Ectodermal cell (in vitro differentiated cells): ENCODE measurements around the gene PPIH.

Experiments
- H3K27ac ChIP-seq: 2 replicates; pipeline ENCODE4 v1.7.0; 2013; ENCODE audit warnings: mild to moderate bottlenecking, low read depth, low read length; ENCODE audit not compliant: insufficient read depth, poor library complexity, severe bottlenecking
- H3K27me3 ChIP-seq: 2 replicates; pipeline ENCODE4 v1.7.0; 2013; ENCODE audit warnings: mild to moderate bottlenecking, low read length; ENCODE audit not compliant: insufficient read depth, control insufficient read depth, poor library complexity, severe bottlenecking
- H3K36me3 ChIP-seq: one replicate; pipeline ENCODE4 v1.7.0; 2013; ENCODE audit warnings: low read length; ENCODE audit not compliant: control insufficient read depth, insufficient read depth
- H3K4me1 ChIP-seq: one replicate; pipeline ENCODE4 v1.7.0; 2013; ENCODE audit warnings: low read length; ENCODE audit not compliant: control insufficient read depth, insufficient read depth
- H3K4me3 ChIP-seq: 2 replicates; pipeline ENCODE4 v1.7.0; 2013; ENCODE audit warnings: low read depth, low read length, control low read depth; ENCODE audit not compliant: insufficient read depth
- H3K9me3 ChIP-seq: 2 replicates; pipeline ENCODE4 v1.7.0; 2013; ENCODE audit warnings: mild to moderate bottlenecking, low read length, moderate library complexity; ENCODE audit not compliant: control insufficient read depth
- WGBS, 2 experiments: methylation state at CpG; one replicate each; pipeline ENCODE4 v1.1.7; 2013; ENCODE audit warnings: missing lambda C conversion rate in 2 of 2; 5-methylcytosine and 5-hydroxymethylcytosine counted together

Gene PPIH

DNA sequence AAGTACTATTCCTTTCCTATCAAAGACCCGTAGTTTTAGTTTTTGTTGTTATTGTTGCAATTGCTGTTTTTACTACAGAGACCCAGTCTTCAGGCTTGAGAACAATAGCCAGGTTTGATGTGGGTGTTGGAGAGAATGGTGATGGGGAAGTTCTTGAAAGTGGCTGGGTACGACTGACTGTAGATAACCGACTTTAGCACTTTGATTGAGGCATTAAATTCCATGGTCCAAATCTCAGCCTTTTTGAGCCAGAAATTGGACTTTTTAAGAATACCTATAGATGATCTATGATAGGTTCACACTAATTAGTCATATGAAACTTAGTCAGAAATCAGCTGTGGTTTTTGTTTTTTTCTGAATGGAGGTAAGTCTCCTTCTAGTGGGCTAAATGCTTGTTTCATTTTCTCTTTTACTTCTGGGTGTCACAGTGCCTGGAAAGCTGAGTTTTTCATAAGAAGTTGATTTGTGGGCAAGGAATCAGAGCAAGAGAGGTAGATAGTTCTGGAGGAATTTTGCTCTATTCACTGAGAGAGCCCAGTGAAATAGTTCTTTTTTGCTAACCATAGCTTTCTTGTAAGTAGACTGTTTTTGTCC, 2.8 kb downstream of the PPIH start:
- no peak overlapping the region for H3K27ac ChIP-seq
- peaks cover 19% of the 10 kb centered on the region for H3K36me3 ChIP-seq
- H3K27me3 ChIP-seq, result peaks cover 10% of the 10 kb centered on the region
- H3K4me3 ChIP-seq, result no peak overlapping the region
- WGBS, 2 experiments, result 64 to 85% methylated on average over 2 to 3 of the region's 3 CpGs
- H3K4me1 ChIP-seq, result peaks cover 6% of the 10 kb centered on the region
- no peaks in the 10 kb centered on the region for H3K9me3 ChIP-seq

DNA sequence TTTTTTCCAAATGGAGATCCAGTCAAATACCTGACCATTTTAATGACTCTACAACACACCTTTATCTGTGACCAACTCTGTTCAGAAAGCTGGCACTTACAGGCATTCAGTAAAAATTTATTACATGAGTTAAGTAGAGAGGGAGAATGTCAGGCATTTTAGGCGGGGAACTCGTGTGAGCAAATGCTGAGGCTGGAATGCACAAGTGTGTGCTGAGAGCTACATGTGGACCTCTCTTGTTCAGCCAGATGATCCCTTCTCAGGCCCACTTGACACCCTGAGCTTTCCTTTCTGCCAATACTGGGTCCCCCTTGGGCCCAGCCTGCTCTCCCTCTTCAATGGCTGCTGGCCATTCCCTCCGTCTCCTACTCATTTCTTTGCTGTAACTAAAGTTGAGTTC, 11.7 kb downstream of the PPIH start:
- H3K27me3 ChIP-seq, result no peaks in the 10 kb centered on the region
- no peaks in the 10 kb centered on the region for H3K4me1 ChIP-seq
- no peak overlapping the region for H3K27ac ChIP-seq
- WGBS, 2 experiments, result 93 to 95% methylated on average over 3 of the region's 3 CpGs
- H3K36me3 ChIP-seq, result peaks cover 27% of the 10 kb centered on the region
- H3K9me3 ChIP-seq, result no peaks in the 10 kb centered on the region
- H3K4me3 ChIP-seq, result no peak overlapping the region

DNA sequence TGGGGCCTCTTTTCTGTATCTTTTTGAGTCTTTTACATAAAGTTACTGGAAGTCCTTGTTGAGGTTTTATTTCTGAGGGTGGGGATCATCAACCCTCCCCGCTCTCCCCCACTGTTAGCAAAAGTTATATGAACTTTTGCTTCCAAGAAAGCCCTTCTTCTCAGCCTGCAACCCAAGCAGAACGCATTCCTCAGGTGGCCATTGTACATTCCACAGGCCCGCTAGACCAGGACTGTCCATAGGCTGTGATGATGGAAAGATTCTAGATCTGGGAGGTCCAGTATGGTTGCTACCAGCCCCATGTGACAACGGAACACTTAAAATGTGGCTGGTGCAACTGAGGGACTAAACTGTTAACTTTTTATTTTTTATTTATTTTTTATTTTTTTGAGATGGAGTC, 12.2 kb downstream of the PPIH start:
- no peaks in the 10 kb centered on the region for H3K9me3 ChIP-seq
- H3K36me3 ChIP-seq, result peaks cover 26% of the 10 kb centered on the region
- no peaks in the 10 kb centered on the region for H3K27me3 ChIP-seq
- no peaks in the 10 kb centered on the region for H3K4me1 ChIP-seq
- no peak overlapping the region for H3K27ac ChIP-seq
- no peak overlapping the region for H3K4me3 ChIP-seq
- 95 to 98% methylated on average over 4 of the region's 4 CpGs for WGBS, 2 experiments

DNA sequence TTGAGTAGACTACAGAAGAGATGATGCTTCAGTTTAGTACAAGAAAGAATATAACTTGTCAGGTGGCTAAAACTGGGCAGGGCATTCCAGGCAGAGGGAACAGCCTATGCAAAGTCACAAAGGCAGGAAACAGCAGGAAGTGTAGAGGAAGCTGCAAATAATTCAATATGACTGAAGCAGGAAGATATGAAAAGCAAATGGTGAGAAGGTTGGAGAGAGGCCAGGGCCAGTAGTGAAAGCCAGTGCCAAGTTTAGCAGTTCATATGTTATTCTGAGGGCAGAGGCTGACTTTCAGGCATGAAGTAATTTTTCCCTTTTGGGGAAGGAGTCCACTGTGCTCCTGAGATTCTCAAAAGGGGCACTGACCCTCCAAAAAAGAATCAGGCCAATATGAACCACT, 16.0 kb downstream of the PPIH start:
- Histone ChIP-seq H3K4me1 (no peaks in the 10 kb centered on the region), H3K36me3 (peaks cover 11% of the 10 kb centered on the region), H3K27ac (no peak overlapping the region), H3K9me3 (no peaks in the 10 kb centered on the region), H3K27me3 (no peaks in the 10 kb centered on the region), H3K4me3 (no peak overlapping the region)

DNA sequence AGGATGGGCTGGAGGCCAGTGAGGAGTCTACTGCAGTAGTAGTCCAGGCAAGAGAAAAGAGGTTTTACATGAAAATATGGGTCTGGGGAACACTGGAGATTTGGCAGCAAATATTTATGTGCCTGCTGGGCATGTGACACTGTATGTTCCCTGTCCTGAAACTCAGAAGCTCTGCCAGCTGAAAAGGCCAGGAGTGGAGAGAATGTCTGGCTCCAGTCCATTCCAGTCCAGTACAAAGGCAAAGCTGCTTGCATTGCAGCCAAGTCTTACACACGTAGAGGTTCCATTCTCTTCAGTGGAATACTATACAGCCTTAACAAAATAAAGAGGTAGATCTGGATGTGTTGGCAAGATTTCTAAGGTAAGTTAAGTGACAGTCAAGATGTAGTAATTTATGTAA, 16.5 kb downstream of the PPIH start:
- no peaks in the 10 kb centered on the region for H3K9me3 ChIP-seq
- H3K4me3 ChIP-seq, result no peak overlapping the region
- H3K4me1 ChIP-seq, result no peaks in the 10 kb centered on the region
- H3K27me3 ChIP-seq, result no peaks in the 10 kb centered on the region
- no peak overlapping the region for H3K27ac ChIP-seq
- WGBS, 2 experiments, result 80 to 100% methylated on average over 1 of the region's 1 CpG
- peaks cover 11% of the 10 kb centered on the region for H3K36me3 ChIP-seq

DNA sequence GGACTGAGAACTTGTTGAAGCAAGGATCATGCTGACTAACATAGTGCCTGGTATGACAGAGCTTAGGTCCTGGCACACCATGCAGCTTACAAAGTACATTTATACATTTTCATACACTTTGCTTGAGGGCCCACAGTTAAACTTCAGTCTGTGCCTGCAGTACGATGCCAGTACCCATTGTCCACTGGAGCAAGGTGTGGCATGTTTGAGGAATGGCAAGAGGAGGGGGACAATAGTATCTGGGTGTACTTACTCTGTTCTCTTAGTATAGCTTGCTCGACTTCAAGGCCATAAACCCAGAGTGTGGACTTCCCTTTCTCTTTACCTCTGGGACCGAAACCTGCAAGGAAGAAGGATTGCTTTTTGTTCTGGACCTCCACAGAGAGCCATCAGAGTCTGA, 17.2 kb downstream of the PPIH start:
- Histone ChIP-seq H3K27me3 (no peaks in the 10 kb centered on the region), H3K36me3 (peaks cover 6% of the 10 kb centered on the region), H3K4me1 (peaks cover 4% of the 10 kb centered on the region), H3K9me3 (no peaks in the 10 kb centered on the region), H3K27ac (no peak overlapping the region), H3K4me3 (no peak overlapping the region)
- 92 to 94% methylated on average over 3 of the region's 3 CpGs for WGBS, 2 experiments

DNA sequence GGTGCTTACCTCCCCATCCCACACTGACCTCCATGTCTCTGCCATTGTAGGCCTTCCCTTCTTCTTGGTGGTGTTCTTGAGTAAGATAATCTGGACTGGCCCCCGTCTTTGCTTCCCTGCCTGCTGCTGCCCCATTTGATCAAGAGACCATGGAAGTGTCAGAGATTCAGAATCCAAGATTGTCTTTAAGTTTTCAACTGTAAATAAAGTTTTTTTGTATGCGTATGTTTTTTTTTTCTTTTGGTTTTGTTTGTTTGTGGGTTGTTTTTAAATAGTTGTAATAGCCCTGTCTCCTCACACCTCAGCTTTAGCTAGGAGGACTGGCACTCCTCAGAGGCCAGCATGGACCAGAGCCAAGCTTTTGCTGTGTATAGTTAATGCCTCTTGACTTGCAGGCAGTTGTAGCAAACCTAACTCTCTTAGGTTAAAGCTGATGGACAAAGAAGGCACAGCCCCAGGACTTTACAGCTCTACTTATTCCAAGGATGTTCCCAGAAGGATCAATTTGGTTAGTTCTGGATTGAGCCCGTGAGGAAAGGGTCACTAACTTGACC, 18.4 kb downstream of the PPIH start:
- peaks cover 9% of the 10 kb centered on the region for H3K4me1 ChIP-seq
- no peak overlapping the region for H3K27ac ChIP-seq
- H3K9me3 ChIP-seq, result no peaks in the 10 kb centered on the region
- peaks cover 6% of the 10 kb centered on the region for H3K36me3 ChIP-seq
- H3K27me3 ChIP-seq, result no peaks in the 10 kb centered on the region
- H3K4me3 ChIP-seq, result no peak overlapping the region
- 81 to 91% methylated on average over 3 of the region's 3 CpGs for WGBS, 2 experiments

DNA sequence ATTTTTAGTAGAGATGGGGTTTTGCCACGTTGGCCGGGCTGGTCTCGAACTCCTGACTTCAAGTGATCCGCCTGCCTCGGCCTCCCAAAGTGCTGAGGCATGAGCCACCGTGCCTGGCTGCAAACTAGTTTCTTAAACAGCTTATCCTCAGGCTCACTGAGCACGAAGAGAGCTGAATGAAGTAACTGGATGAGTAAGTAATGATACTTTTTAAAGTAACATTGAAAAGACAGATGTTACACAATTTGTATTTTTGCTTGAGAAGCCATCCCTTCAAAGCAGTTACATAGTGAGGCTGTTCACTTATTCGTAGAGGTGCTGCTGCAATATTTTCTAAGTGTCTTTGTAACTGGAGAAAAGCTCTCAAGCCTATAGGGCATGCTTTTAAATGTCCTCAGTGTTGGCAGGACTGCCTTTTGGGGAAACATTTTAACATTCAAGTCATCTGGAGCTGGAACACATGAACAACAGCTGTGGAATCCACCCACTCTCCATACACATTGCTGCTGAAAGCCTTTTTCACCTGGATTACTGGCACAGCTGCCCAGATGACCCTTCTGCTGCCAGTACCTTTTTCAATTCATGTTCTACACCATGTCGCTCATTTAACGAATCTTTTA, 21.3 kb downstream of the PPIH start:
- H3K4me3 ChIP-seq, result no peak overlapping the region
- WGBS, 2 experiments, result 82 to 86% methylated on average over 10 of the region's 10 CpGs
- H3K27ac ChIP-seq, result no peak overlapping the region
- H3K36me3 ChIP-seq, result peaks cover 6% of the 10 kb centered on the region
- H3K27me3 ChIP-seq, result no peaks in the 10 kb centered on the region
- H3K9me3 ChIP-seq, result no peaks in the 10 kb centered on the region
- H3K4me1 ChIP-seq, result peaks cover 11% of the 10 kb centered on the region

DNA sequence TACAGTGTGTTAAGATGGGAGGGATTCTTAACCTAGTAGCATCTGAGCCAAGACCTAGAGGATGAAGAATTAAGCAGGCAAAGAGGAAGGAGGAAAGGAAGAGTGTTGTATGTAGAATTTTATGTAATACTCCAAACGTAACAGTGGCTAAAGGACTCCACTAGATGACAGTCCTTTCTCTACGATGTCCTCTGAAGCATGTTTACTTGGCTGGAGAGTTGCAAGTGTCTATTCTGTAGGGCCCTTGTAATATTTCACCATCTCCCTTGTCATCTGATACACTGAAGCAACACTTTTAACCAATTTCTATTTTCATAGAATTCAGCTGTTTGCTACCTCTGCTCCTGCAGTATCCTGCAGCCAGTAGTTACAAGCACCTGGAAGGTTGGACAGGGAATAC, 21.8 kb downstream of the PPIH start:
- WGBS, 2 experiments, result 87 to 95% methylated on average over 2 of the region's 2 CpGs
- peaks cover 6% of the 10 kb centered on the region for H3K36me3 ChIP-seq
- no peaks in the 10 kb centered on the region for H3K9me3 ChIP-seq
- peaks cover 11% of the 10 kb centered on the region for H3K4me1 ChIP-seq
- H3K4me3 ChIP-seq, result no peak overlapping the region
- no peaks in the 10 kb centered on the region for H3K27me3 ChIP-seq
- no peak overlapping the region for H3K27ac ChIP-seq

DNA sequence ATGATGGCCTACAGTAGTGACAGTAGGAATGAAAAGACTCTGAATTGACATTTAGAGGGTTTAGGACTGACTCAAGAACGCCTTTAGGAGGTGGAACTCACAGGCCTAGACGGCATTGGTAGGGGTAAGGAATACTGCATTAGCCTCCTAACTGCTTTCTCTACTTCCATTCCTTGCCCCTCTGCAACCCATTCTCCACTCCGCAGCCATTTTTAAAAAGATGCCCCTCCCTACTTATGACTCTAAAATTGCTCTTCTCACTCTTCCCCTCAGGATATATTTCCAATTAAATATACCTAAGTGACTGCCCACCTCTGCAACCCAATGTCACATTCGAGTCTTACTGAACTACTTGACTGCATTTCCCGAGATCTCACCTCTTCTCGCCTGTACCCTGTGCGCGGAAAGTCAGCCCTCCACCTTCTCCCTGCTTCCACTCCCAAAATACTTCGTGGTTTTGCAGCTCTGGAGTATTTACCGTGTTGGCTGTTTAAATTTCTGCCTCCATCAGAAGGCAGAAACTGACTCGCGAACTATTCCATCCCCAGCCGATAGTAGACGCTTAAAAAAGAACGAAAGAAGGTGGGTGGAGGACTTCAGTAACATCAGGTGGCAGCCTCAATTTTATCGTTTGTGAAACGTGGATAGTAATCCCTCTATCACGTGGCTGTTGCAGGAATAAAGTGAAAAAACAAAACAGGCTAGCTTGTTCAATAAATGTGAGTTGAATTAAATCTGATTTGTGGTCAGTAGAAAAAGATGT, 22.9 kb downstream of the PPIH start:
- 9 to 10% methylated on average over 18 of the region's 18 CpGs for WGBS, 2 experiments
- no peak overlapping the region for H3K27ac ChIP-seq

More for the DNA sequence above, 22.9 kb downstream of the PPIH start:
- Histone ChIP-seq H3K9me3 (no peaks in the 10 kb centered on the region), H3K4me1 (peaks cover 13% of the 10 kb centered on the region), H3K27me3 (no peaks in the 10 kb centered on the region), H3K4me3 (peak overlapping the region; percentile 42), H3K36me3 (peaks cover 1% of the 10 kb centered on the region)
